HepG2 (cell line): ENCODE results near the gene BBS9. TPM values are rescaled to one million over a fixed set of nuclear protein-coding genes. Genes with fewer than 3 reads are reported as not detected.

Experiments used
- ATAC-seq: fragments of 200-7000 bp; cut with Tn5 transposase; 3 replicates; pipeline ENCODE4 v1.9.1; 2020; ENCODE audit warnings: mild to moderate bottlenecking, moderate library complexity
- BruUV-seq: library from RNA; stranded (reverse); fragments of 400-500 nt; replicated peaks from 2 replicates; lab custom pipeline; 2021; lab: Mats Ljungman, UMichigan
- CTCF ChIA-PET: fragments of 300-600 bp; formaldehyde crosslinking; extraction: SDS; loops from one replicate; lab custom pipeline; 2021; ENCODE audit warnings: low total read pairs, inconsistent platforms, low intra/inter-chr PET ratio; lab: Yijun Ruan, JAX
- POLR2A ChIA-PET: fragments of 350-600 bp; sonication (Branson Sonifier 250); formaldehyde crosslinking; loops from one replicate; lab custom pipeline; 2020; ENCODE audit warnings: antibody characterized with exemption, inconsistent platforms; lab: Yijun Ruan, JAX
- DNase-seq: peaks from one replicate; pipeline ENCODE4 v3.0.0-alpha.2; 2015; ENCODE audit warnings: low spot score
- FAIRE-seq: peaks from 3 replicates; lab custom pipeline; 2011; peaks lifted over from hg19 to GRCh38; lab: Jason Lieb, UNC
- H2AFZ ChIP-seq: one replicate; pipeline ENCODE4 v1.6.1; 2011; ENCODE audit warnings: low read length, inconsistent platforms
- H3K27ac ChIP-seq: fragments of 300-600 bp; 3 replicates; pipeline ENCODE4 v1.8.0; 2011; ENCODE audit warnings: mixed run types, mild to moderate bottlenecking, mixed read lengths, low read length, inconsistent platforms; ENCODE audit not compliant: insufficient read depth; ENCODE audit errors: extremely low read length
- H3K27me3 ChIP-seq, 2 experiments: fragments of 200-600 bp in 1 of 2; 2 replicates in 1 of 2; 3 replicates in 1 of 2; pipeline versions ENCODE4 v1.6.0 to v1.8.0; 2011; ENCODE audit warnings: low read length in 2 of 2, mild to moderate bottlenecking in 2 of 2, moderate library complexity in 2 of 2, inconsistent platforms in 1 of 2; ENCODE audit not compliant: insufficient read depth in 2 of 2, control insufficient read depth in 1 of 2
- H3K36me3 ChIP-seq, 2 experiments: fragments of 200-600 bp in 1 of 2; replicated peaks in 1 of 2; 2 replicates in 1 of 2; 3 replicates in 1 of 2; pipeline versions ENCODE4 v1.5.1 to v1.8.0; 2011; ENCODE audit warnings: low read length in 2 of 2, inconsistent platforms in 1 of 2; ENCODE audit not compliant: insufficient read depth in 2 of 2, control insufficient read depth in 1 of 2
- H3K4me1 ChIP-seq: 2 replicates; pipeline ENCODE4 v1.5.1; 2012; ENCODE audit warnings: low read length, inconsistent platforms; ENCODE audit not compliant: insufficient read depth
- H3K4me2 ChIP-seq: 2 replicates; pipeline ENCODE4 v1.6.0; 2011; ENCODE audit warnings: low read depth, low read length, inconsistent platforms
- H3K4me3 ChIP-seq, 3 experiments: fragments of 200-600 bp in 1 of 3; sonication (generic), shearing (Covaris generic) in 1 of 3; replicated peaks in 1 of 3; 2 replicates each; pipeline ENCODE4 v1.5.1; 2011 to 2016; ENCODE audit warnings: low read length in 3 of 3, inconsistent platforms in 2 of 3, low read depth in 2 of 3, mild to moderate bottlenecking in 2 of 3, control low read depth in 1 of 3, mixed read lengths in 1 of 3; ENCODE audit not compliant: insufficient read depth in 1 of 3
- H3K79me2 ChIP-seq: one replicate; pipeline ENCODE4 v1.6.1; 2011; ENCODE audit warnings: low read length, inconsistent platforms; ENCODE audit not compliant: insufficient read depth
- H3K9ac ChIP-seq: 2 replicates; pipeline ENCODE4 v1.6.0; 2011; ENCODE audit warnings: mild to moderate bottlenecking, low read depth, low read length, inconsistent platforms; ENCODE audit not compliant: insufficient read depth
- H3K9me3 ChIP-seq: 2 replicates; pipeline ENCODE4 v1.5.1; 2012; ENCODE audit warnings: mild to moderate bottlenecking, low read length
- H4K20me1 ChIP-seq: 2 replicates; pipeline ENCODE4 v1.6.0; 2011; ENCODE audit warnings: inconsistent platforms, mild to moderate bottlenecking, low read length, moderate library complexity; ENCODE audit not compliant: insufficient read depth
- CREB3 ChIP-seq: sonication (generic); formaldehyde crosslinking; IDR thresholded peaks from 2 replicates; pipeline ENCODE4 v1.5.0; 2020; ENCODE audit warnings: missing genetic modification reagents
- RBM22 ChIP-seq: fragments of 200-400 bp; formaldehyde crosslinking; optimal IDR thresholded peaks from 2 replicates; pipeline ENCODE3; 2017; ENCODE audit warnings: mild to moderate bottlenecking, low read length, moderate library complexity
- RXRB ChIP-seq: IDR thresholded peaks from 2 replicates; pipeline ENCODE4 v1.6.1; 2016; ENCODE audit warnings: borderline replicate concordance, missing genetic modification reagents, missing compliant biosample characterization
- ZBTB39 ChIP-seq: sonication (generic); formaldehyde crosslinking; IDR thresholded peaks from 2 replicates; pipeline ENCODE4 v1.5.0; 2020; ENCODE audit warnings: missing genetic modification reagents
- ZFP82 ChIP-seq: sonication (generic); formaldehyde crosslinking; IDR thresholded peaks from 2 replicates; pipeline ENCODE4 v1.5.1; 2020; ENCODE audit warnings: mild to moderate bottlenecking, missing genetic modification reagents, borderline replicate concordance
- ZNF414 ChIP-seq: sonication (generic); formaldehyde crosslinking; IDR thresholded peaks from 2 replicates; pipeline ENCODE4 v1.5.0; 2020; ENCODE audit warnings: missing genetic modification reagents
- ZNF597 ChIP-seq: sonication (generic); formaldehyde crosslinking; IDR thresholded peaks from 2 replicates; pipeline ENCODE4 v1.5.0; 2020; ENCODE audit warnings: missing genetic modification reagents
- ZNF883 ChIP-seq: sonication (generic); formaldehyde crosslinking; IDR thresholded peaks from 2 replicates; pipeline ENCODE4 v1.5.1; 2020; ENCODE audit warnings: mild to moderate bottlenecking, missing genetic modification reagents; ENCODE audit errors: not compliant biosample characterization
- WGBS: methylation state at CpG from one replicate; pipeline ENCODE4 v1.1.6; 2017; ENCODE audit warnings: low lambda C conversion rate; 5-methylcytosine and 5-hydroxymethylcytosine counted together
- in situ Hi-C: cut with HindIII; loops from 2 replicates; pipeline ENCODE4 v1.10.0; 2017; ENCODE audit warnings: low pct_unique_long_range_greater_than_20kb; ENCODE audit not compliant: extremely low pct_ligation_motif_present
- intact Hi-C: fragments of 100-400 bp; cut with micrococcal nuclease; formaldehyde crosslinking; loops from one replicate; pipeline ENCODE4 v1.10.0; 2022; ENCODE audit not compliant: unreplicated experiment
- polyA plus RNA-seq, 8 experiments: library from polyadenylated mRNA; depleted of rRNA in 3 of 8; stranded (reverse) in 7 of 8; unstranded in 1 of 8; fragments of >200 nt; fragmentation: Illumina TruSeq in 4 of 8; extraction: Trizol in 4 of 8; gene quantifications; 2 replicates each; pipeline versions ENCODE4 v1.2.1 to v1.2.3, GENCODE V29; 2011 to 2016; ENCODE audit warnings: low read depth in 4 of 8, missing spikeins in 1 of 8, mixed read lengths in 1 of 8; ENCODE audit not compliant: insufficient read depth in 1 of 8
- total RNA-seq, 5 experiments: library from RNA; depleted of rRNA; stranded (reverse); fragments of >200 nt; fragmentation: Illumina TruSeq; extraction: Trizol; gene quantifications; 2 replicates each; pipeline ENCODE4 v1.2.3, GENCODE V29; 2016; ENCODE audit warnings: low read depth in 1 of 5

The BBS9 gene
- total and polyA plus RNA-seq, 2 of the 13 experiments (the other 11 are each of a cell fraction or from before 2014, with no cell fraction given): 5.1 to 7.8 TPM

GRCh38 chr7:33425395-33425794 is 296.0 kb downstream of the BBS9 start (continued):
- TF ChIP-seq ZNF883 (CRISPR knock-in tag) (no peak), RXRB (no peak), RBM22 (no peak)

GRCh38 chr7:33425929-33426678 is 296.7 kb downstream of the BBS9 start:
- ATAC-seq (no peak), FAIRE-seq (no peak), DNase-seq (no peak)
- Histone ChIP-seq H3K4me3 (no peak overlapping the region), H3K27ac (no peak overlapping the region), H3K9me3 (no peaks in the 10 kb centered on the region), H3K79me2 (no peaks in the 10 kb centered on the region), H3K9ac (no peak overlapping the region), H3K4me2 (no peak overlapping the region), H3K27me3 (no peaks in the 10 kb centered on the region), H3K4me1 (no peaks in the 10 kb centered on the region), H3K36me3 (no peaks in the 10 kb centered on the region), H4K20me1 (no peaks in the 10 kb centered on the region), H2AFZ (no peak overlapping the region)
- no TSS peak for BruUV-seq
- intact Hi-C loops: no loop called here
- TF ChIP-seq ZNF597 (no peak), ZBTB39 (CRISPR knock-in tag) (no peak), ZFP82 (no peak), ZNF414 (no peak), CREB3 (CRISPR knock-in tag) (no peak)
- POLR2A ChIA-PET: no interaction called here
- WGBS: 37% methylated on average over 5 of the region's 5 CpGs
- CTCF ChIA-PET: no interaction called here
- in situ Hi-C loops: no loop called here
